M059J (cell line): ENCODE data around the gene ARL15. TPM values are rescaled to one million over a fixed set of nuclear protein-coding genes. Genes with fewer than 3 reads are reported as not detected.
"Not testable (repeated sequence)": the region's sequence is repeated elsewhere in the genome, so short reads cannot be mapped to it uniquely, and the experiment has no call there.

Source experiments
- DNase-seq: peaks from one replicate; pipeline ENCODE4 v3.0.0-alpha.2; 2012; ENCODE audit warnings: low read depth
- total RNA-seq: library from RNA; depleted of rRNA; stranded (reverse); fragments of >200 nt; shearing (Covaris generic); gene quantifications from 2 replicates; pipeline ENCODE4 v1.2.3, GENCODE V29; 2014

Gene ARL15
- total RNA-seq, 1 experiment from 2014 or later = 20.6 TPM

DNA sequence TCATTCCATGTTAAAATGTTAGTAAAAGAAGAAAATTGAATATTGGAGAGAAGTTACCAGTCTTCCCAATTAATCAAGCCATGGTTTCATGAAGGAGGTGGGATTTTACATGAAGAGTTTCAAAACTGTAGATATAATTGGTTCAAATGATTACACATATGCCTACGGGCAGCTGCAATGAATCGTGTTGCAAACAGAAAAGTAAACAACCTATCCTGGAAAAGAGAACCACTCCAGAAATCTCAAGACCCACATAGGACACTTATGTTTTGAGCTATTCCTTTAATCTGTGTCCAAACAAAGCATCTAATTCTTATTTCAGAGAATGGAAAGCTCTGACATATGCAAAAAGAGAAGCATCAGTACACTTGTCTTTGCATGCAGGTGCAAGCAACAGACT is 409.7 kb downstream of the ARL15 start:
- no peak for DNase-seq

DNA sequence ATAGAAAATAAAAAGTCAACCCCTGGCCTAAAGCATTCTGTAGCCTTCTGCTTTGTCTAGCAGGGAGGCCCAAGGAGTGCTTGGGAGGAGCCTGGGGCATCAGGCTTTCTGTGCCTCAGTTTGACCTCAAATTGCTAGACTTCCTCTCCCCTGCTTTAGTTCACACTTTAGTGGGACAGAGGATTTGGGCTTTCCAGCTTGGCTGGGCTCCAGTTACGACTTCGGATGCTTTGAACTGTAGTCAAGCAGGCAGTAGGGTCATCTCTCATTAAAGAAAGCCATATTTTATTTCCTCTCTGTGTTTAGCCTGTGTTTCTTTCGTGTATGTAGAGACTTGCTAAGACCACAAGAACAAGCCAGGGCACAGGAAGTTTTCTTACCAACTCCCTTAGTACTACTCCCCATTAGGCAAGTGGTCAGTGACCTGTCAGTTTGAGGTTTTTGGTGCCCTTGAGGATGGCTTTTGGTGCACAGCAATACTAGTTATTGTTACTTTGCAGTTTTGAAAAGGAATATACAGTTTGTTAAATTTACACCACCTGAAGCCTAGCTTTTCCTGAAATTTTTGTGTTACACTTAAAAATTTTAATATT is 415.2 kb downstream of the ARL15 start:
- no peak for DNase-seq

DNA sequence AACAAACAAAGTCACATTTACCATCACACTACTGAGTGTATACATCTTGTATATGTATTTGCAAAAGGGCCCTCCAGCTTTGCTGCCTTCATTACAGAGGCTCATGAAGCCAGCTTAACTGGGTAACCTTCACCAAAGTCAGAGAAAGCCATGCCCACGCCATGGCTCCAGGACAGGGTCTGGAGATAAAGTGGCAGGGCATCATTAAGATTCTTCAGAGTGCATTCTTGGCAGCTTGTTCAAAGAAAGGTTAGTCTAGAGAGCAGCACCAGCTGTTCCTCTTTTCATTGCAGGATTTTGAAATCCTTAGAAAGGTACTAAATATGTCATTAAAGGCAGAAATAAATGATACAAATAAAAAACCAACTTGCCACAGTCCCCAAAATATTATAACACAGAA is 416.7 kb downstream of the ARL15 start:
- no peak for DNase-seq

DNA sequence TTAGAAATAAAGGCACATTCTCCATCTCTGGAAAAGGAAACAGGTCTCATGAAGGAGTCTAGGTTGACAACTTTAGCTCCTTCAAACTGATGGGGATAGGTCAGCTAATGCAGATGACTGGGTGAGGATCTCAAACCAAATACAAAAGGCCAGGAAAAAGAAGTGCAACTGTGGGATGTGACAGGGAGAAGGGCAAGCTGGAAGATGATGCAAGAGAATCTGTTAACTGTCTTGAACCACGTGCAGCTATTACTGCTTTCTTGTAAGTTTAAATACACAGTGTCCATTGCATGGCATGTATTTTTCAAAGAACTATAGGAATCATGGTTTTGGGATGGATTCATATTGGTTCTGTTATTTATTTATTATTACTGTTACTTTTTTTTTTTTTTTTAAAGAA is 418.1 kb downstream of the ARL15 start:
- DNase-seq = no peak

DNA sequence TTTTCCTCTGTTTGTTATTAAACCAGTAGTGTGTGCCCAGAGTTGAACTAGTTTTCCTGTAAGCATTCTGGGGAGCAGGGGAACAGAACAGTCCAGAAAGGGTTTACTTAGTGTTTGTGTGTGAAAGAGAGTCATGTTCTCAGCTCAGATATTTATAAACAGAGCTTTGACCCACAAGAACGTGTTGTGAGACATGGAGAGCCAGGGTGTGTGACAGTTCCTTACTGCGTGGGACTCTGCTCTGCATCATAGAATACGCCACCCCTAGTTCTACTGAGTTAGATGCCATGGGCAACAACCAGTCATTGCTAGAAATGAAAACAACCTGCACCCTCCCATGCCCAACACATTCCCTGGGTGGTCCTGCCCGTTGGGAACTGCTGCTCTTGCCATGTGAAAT is 419.2 kb downstream of the ARL15 start:
- no peak for DNase-seq

DNA sequence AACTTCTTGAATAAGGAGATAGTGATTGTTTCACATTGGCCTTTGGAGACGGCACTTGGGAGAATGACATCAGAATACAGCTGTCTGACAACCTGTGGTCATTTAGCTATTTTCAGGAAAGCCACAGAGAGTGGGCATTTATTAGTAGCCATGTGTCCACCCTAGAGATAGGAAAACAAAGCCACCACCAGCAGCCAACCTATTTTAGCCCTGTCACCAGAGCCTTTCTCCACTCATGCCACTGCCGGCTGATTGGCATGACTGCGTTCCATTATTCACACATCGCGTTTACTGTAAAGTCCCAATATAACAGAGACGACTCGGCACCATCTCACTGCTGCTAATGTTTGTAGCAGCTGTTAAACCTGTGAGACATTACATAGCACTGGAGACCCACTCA is 419.9 kb downstream of the ARL15 start:
- no peak for DNase-seq

DNA sequence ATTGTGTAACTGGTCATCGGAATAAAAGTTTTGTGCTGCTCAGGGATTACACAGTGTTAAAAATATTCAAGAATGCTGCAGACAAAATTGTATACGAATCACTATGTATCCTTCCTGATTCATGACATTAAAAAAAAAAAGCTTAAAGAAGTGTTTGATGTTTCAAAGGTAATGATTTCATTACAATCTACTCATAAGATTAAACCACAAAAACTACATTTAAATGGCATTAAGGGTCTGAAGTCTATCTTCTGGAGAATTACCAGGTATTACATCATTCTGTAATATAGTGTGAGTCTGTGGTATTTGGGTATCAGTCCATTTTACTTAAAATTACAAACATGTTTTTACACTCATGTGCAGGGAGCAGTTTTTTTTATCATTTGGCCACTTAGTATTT is 425.5 kb downstream of the ARL15 start:
- DNase-seq = no peak

DNA sequence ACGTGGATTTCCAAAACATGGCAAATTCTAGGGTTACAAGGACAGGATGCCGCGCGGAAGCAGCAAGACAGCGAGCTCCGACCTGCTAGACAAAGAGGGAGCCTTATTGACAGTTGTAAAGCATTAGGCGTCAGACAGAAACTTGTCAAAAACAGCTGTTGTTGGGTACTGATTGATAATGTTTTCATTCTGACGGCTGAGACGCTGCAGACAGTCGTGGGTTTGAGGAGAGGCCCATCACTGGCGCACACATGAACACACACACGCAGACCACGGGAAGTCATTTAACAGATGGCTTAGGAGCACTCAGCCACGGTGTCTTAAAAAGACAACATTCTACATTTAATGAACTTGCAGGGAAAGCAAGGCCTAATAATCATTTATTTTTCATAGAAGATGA is 426.0 kb downstream of the ARL15 start:
- DNase-seq = no peak

DNA sequence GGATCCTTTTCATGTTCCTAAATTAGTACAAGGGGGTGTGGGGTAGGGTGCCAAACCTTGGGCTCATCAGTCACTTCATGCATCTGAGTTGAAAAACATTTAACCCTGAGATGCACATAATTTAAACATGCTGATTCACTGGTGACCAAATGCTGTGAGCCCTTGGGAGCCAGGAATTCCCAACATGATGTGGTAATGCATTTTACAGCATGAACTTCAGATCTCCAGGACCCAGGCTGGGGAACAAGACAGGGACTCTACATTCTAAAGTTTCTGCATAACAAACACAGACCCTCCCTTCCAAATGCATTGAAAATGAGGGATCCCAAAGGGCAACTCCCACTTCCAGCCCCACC is 427.7 kb downstream of the ARL15 start:
- no peak for DNase-seq

DNA sequence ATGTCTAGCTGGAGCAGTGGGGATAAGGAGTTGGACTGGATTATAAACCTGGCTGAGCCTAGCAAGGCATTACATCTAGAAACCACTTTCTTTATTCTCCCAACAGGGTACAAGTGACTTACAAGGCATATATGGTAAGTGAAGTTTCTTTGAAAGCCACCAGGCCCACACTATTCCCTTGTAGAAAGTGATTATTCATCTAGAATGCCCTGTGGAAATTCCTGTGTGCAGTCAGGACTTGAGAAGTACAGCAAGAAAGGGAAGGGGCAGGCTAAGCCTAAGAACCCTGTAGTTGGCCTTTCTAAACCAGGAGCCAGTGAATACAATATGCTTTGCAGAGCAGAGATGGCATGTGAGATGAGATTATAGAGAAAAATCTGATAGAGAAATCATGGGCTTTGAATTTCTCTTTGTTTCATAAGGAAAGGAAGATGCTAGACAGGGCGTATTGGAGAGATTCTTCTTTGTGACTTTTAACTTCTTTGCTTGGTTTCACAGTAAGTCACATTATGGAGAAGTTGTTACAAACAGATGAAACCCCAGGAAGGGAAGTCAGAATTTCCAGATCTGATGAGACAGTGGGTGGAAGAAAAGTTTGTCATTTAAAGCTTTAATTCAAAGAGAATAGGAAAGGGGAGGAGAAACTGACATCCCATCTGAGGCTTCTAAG is 428.2 kb downstream of the ARL15 start:
- no peak for DNase-seq

DNA sequence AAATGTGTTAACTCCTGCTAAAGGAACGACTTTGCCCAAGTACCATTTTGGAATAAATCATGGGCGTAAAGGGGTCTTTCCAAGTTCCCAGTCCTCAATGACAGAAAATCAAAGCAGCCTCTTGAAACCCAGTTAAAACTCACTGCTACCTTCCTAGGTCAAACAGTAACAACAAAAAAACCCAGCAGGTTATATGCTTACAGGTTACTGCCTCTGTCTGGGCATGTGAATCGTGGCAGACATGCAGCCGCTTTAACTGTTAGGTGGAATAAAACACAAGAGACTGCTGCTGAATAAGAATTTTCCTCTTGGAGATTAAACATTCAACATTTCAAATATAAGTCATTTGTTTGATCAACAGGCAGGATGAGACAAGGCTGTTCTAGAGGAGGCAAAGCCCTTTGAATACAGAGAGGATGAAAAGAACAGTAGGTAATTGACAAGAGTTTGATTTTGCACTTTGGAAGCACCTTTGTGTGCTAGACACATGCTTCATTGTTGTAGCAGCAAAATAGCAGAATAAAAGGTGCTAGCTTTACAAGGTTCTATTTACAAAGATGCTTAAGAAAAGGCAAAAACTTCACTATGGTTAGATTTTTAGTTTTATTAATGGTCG is 430.6 kb downstream of the ARL15 start:
- no peak for DNase-seq

DNA sequence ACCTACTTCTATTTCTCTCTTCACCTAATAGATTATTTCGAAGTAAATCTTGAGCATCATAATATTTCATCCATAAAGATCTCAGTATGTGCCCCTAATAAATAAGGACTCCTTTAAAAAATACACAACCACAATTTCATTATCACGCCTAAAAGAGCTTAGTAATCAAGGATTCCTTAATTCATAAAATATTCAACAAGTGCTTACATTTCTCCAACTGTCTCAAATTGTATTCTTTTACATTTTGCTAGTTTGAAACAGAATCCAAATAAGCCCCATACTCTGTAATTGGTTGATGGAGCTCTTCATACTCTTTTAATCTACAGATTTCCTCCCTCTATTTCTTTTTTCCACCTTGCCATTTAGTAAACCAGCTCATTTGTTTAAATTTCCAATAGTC is 432.4 kb downstream of the ARL15 start:
- DNase-seq = no peak

DNA sequence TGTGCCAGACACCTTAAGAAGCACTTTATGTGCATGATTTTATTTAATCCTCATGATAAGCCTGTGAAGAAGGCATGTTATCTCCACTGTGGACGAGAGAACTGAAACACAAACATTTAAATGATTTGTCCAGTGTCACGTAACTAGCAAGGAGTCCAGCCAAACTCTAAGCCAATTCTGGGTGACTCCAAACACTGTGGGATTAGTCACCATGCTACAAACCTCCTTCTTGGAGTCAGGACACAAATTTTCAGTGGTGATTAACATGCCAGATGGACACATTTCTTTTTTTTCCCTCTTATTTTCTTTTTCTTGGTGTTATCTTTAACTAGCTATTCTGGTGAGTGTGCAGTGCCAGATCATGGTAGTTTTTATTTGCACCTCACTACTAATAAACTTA is 433.1 kb downstream of the ARL15 start:
- DNase-seq = peak; percentile 82

DNA sequence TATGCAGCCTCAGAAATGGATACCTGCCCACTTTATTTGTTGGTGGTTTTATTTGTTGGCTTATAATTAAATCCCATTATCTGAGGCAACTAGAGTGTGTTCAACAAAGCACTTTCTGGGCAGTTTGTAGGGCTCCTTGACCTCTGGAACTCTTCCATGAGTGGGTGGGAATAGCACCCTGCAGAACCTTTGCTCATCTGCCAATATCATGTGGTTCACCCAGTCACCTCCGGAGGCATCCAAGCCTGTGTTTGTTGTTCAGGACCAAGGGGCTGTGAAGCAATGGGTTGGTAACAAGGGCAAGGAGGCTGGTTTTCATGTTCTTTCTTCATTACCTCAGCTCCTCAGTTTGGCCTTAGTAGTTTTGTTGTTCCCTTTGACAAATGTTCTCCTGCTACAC is 436.0 kb downstream of the ARL15 start:
- peak; percentile 10 for DNase-seq

DNA sequence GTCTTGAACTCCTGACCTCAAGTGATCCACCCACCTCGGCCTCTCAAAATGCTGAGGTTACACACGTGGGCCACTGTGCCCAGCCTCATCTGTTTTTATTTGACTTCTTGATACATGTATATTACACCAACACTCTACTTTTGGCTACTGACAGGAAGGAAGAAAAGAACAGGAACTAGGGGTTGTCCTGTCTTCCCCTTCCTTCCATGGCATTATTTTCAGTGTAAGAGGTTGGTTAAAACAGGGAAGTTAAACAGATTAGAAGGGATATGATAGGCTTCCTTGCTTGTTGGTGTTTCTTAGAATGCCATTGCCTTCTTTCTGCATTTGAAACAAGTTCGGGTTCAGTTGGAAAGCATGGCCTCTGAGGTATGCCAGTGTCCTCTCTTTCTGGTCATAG is 437.1 kb downstream of the ARL15 start:
- no peak for DNase-seq

DNA sequence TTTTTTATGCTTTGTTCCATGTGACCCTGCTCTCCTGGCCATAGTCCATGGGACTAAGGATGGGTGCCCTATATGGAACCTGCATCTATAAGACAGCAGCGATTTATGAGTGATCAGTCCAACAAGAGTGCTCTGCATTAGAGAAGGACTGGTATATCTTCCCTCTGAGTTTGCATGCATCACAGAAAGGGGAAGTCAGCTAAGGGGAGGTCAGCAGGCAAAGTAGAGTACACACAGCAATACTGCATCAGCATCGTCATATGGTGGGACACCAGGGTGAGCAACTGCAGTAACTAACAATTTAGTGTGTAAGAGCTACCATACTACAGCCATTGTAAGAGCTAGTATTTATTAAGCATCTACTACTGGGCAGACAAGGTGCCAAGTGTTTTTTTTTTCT is 438.6 kb downstream of the ARL15 start:
- DNase-seq = no peak

DNA sequence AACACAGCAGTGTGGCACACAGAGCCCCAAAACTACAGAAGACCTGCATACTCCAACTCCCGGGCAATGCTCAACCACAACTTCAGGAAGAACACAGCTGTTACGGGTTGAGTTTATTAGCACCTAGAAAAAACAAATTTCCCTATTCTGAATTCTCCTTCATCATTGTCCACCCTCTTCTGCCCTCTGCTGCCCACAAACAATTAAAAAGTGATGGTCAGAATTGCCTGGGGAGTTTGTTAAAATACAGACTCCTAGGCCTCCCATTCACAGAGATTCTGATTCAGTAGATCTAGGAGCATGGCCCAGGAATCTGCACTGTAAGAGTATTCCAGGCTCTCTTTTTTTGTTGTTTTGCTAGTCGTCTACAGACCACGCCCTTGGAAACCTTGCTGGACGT is 439.3 kb downstream of the ARL15 start:
- peak; percentile 6 for DNase-seq

DNA sequence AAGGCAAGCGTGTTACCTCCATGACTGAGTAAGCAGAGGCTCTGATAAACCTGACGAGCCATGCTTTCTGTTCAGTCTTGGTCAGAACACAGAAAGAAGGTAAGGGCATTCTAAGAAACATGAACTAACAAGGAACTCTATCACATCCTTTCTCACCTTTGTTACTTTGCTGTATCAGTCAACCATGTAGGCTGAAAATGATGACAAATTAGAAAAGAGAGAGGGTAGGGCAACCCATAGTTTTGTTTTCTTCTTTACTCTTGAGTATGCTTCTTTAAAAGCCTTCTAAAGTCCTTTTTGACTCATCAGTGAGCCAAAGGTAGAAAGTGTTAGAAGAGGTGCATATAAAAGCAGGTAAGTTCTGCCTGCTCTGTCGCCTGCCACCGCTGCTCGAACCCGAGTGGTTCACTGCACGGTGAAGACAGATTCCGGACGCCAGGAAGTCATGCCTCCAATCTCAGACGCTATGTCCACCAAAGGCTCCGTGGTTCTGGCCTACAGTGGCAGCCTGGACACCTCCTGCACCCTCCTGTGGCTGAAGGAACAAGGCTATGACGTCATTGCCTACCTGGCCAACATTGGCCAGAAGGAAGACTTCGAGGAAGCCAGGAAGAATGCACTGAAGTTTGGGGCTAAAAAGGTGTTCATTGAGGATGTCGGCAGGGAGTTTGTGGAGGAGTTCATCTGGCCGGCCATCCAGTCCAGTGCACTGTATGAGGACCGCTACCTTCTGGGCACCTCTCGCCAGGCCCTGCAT is 451.5 kb downstream of the ARL15 start:
- no peak for DNase-seq

DNA sequence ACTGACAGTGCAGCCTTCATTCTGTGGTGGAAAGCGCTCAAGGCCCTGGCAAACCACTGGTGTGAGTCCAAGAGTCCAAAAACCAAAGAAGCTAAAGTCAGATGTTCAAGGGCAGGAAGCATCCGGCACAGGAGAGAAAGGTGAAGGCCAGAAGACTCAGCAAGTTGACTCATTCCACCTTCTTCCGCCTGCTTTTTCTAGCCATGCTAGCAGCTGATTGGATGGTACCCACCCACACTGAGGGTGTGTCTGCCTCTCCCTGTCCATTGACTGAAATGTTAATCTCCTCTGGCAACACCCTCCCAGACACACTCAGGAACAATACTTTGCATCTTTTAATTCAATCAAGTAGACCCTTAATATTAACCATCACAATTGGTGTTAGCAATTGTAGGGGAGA is 453.9 kb downstream of the ARL15 start:
- no peak for DNase-seq

DNA sequence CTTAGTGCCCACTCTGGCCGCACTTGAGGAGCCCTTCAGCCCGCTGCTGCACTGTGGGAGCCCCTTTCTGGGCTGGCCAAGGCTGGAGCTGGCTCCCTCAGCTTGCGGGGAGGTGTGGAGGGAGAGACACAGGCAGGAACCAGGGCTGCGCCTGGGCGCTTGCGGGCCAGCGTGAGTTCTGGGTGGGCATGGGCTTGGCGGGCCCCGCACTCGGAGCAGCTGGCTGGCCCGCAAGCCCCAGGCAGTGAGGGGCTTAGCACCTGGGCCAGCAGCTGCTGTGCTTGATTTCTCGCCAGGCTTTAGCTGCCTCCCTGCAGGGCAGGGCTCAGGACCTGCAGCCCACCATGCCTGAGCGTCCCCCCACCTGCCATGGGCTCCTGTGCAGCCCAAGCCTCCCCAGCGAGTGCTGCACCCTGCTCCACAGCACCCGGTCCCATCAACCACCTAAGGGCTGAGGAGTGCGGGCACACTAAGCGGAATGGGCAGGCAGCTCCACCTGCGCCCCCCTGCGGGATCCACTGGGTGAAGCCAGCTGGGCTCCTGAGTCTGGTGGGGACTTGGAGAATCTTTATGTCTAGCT is 473.4 kb downstream of the ARL15 start:
- DNase-seq = not testable (repeated sequence)

DNA sequence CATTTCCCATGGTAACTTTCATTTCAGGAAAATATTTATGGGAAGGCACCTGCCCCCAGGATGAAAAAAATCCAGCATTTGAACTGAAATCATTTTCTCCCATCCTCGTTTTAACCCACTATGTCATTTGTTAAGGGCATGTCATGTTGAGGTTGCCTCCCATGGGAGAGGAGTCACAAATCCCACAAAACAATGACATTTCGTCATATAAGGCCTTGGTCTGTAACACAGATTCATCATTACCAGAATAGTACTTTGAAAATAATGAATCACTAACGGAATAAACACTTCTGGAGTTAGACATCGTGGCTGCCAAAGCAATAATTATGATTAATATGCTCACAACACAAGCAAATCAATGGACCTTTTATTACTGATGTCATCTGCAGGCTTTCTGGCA is 475.9 kb downstream of the ARL15 start:
- DNase-seq = no peak
